GM19099 (cell line): Measurements from ENCODE around the gene PHLPP1.

Experiments used
- POLR2A ChIP-seq: IDR thresholded peaks from 3 replicates; pipeline ENCODE4 v1.6.1; 2011; ENCODE audit warnings: low read depth; ENCODE audit not compliant: insufficient read length; ENCODE audit errors: extremely low read depth

Gene PHLPP1

GRCh38 chr18:62792016-62792415 lies 76.7 kb downstream of the PHLPP1 start:
- no peak for TF ChIP-seq POLR2A

- TF ChIP-seq POLR2A = no peak
Measured at GRCh38 chr18:62795813-62796212, 80.5 kb downstream of the PHLPP1 start.

GRCh38 chr18:62796216-62796621 lies 80.9 kb downstream of the PHLPP1 start:
- TF ChIP-seq POLR2A = no peak

- TF ChIP-seq POLR2A = no peak
Measured at GRCh38 chr18:62797329-62797728, 82.0 kb downstream of the PHLPP1 start.

- no peak for TF ChIP-seq POLR2A
Measured at GRCh38 chr18:62799977-62800376, 84.6 kb downstream of the PHLPP1 start.

- TF ChIP-seq POLR2A = no peak
Measured at GRCh38 chr18:62802523-62802922, 87.2 kb downstream of the PHLPP1 start.

GRCh38 chr18:62807396-62807795 lies 92.1 kb downstream of the PHLPP1 start:
- TF ChIP-seq POLR2A = no peak

- TF ChIP-seq POLR2A = no peak
Measured at GRCh38 chr18:62808123-62808522, 92.8 kb downstream of the PHLPP1 start.

- no peak for TF ChIP-seq POLR2A
Measured at GRCh38 chr18:62809900-62810299, 94.6 kb downstream of the PHLPP1 start.

- no peak for TF ChIP-seq POLR2A
Measured at GRCh38 chr18:62810682-62811081, 95.3 kb downstream of the PHLPP1 start.

GRCh38 chr18:62811674-62812073 lies 96.3 kb downstream of the PHLPP1 start:
- no peak for TF ChIP-seq POLR2A

GRCh38 chr18:62812242-62812641 lies 96.9 kb downstream of the PHLPP1 start:
- no peak for TF ChIP-seq POLR2A

GRCh38 chr18:62812876-62813275 lies 97.5 kb downstream of the PHLPP1 start:
- no peak for TF ChIP-seq POLR2A

- no peak for TF ChIP-seq POLR2A
Measured at GRCh38 chr18:62814132-62814759, 98.9 kb downstream of the PHLPP1 start.

GRCh38 chr18:62825382-62825781 lies 110.0 kb downstream of the PHLPP1 start:
- no peak for TF ChIP-seq POLR2A

- no peak for TF ChIP-seq POLR2A
Measured at GRCh38 chr18:62827397-62827796, 112.1 kb downstream of the PHLPP1 start.

- no peak for TF ChIP-seq POLR2A
Measured at GRCh38 chr18:62828091-62828640, 112.8 kb downstream of the PHLPP1 start.
